ENCODE data around the gene PLP1. TPM values are rescaled to one million over a fixed set of nuclear protein-coding genes. Genes with fewer than 3 reads are reported as not detected.

The PLP1 gene
- total and polyA plus RNA-seq, 9 donors = 0.98 to 17.4 (median 5.5) TPM

- no peak for TF ChIP-seq EP300 (IDR thresholded peaks at IDR 0.05)
- no peak for TF ChIP-seq POLR2A (IDR thresholded peaks at IDR 0.05)
- no peak for TF ChIP-seq CTCF (IDR thresholded peaks at IDR 0.05)
- intact Hi-C loops (cut with DNase I) = loop anchor here in 1 of 4 donors (10.0 kb wide), 1 partner anchor 266 kb away; no protein-coding TSS in a partner anchor
- no peak overlapping the region for H3K27ac ChIP-seq
- WGBS, 3 donors = 72 to 74% (median 74%) methylated on average over 4 of the region's 4 CpGs
- H3K4me3 ChIP-seq = no peak overlapping the region
- DNase-seq = no peak
- no peaks in the 10 kb centered on the region for H3K27me3 ChIP-seq
- H3K9me3 ChIP-seq = no peaks in the 10 kb centered on the region
- H3K36me3 ChIP-seq = no peaks in the 10 kb centered on the region
- H3K4me1 ChIP-seq (ENCODE audit: insufficient read depth) = no peaks in the 10 kb centered on the region
These were observed 14.6 kb downstream of the PLP1 start for GRCh38 chrX:103791228-103791627.

- intact Hi-C loops (cut with DNase I) = loop anchor here in 1 of 4 donors (10.0 kb wide), 1 partner anchor 267 kb away; no protein-coding TSS in a partner anchor
- H3K4me3 ChIP-seq = no peak overlapping the region
- no peak for TF ChIP-seq EP300 (IDR thresholded peaks at IDR 0.05)
- no peak for TF ChIP-seq POLR2A (IDR thresholded peaks at IDR 0.05)
- TF ChIP-seq CTCF (IDR thresholded peaks at IDR 0.05) = no peak
- 58 to 71% (median 62%) methylated on average over 2 of the region's 2 CpGs for WGBS, 3 donors
- no peaks in the 10 kb centered on the region for H3K9me3 ChIP-seq
- DNase-seq = no peak
- no peaks in the 10 kb centered on the region for H3K4me1 ChIP-seq (ENCODE audit: insufficient read depth)
- H3K36me3 ChIP-seq = no peaks in the 10 kb centered on the region
- H3K27ac ChIP-seq = no peak overlapping the region
- no peaks in the 10 kb centered on the region for H3K27me3 ChIP-seq
These were observed 15.3 kb downstream of the PLP1 start for GRCh38 chrX:103791826-103792485.

GRCh38 chrX:103792916-103793544, 16.4 kb downstream of the PLP1 start:
- Histone ChIP-seq H3K4me1 (ENCODE audit: insufficient read depth) (no peaks in the 10 kb centered on the region), H3K36me3 (no peaks in the 10 kb centered on the region), H3K4me3 (no peak overlapping the region), H3K27ac (no peak overlapping the region), H3K9me3 (no peaks in the 10 kb centered on the region), H3K27me3 (no peaks in the 10 kb centered on the region)
- intact Hi-C loops (cut with DNase I) = loop anchor here in 1 of 4 donors (10.0 kb wide), 1 partner anchor 268 kb away; no protein-coding TSS in a partner anchor
- TF ChIP-seq CTCF (IDR thresholded peaks at IDR 0.05) = no peak
- no peak for TF ChIP-seq POLR2A (IDR thresholded peaks at IDR 0.05)
- WGBS, 3 donors = 68 to 73% (median 71%) methylated on average over 6 of the region's 6 CpGs
- DNase-seq = no peak

- Histone ChIP-seq H3K4me3 (no peak overlapping the region), H3K27me3 (no peaks in the 10 kb centered on the region), H3K36me3 (no peaks in the 10 kb centered on the region), H3K27ac (no peak overlapping the region), H3K4me1 (ENCODE audit: insufficient read depth) (no peaks in the 10 kb centered on the region), H3K9me3 (no peaks in the 10 kb centered on the region)
- WGBS, 3 donors = 40 to 60% (median 53%) methylated on average over 2 of the region's 2 CpGs
- intact Hi-C loops (cut with DNase I) = loop anchor here in 1 of 4 donors (10.0 kb wide), 1 partner anchor 269 kb away; no protein-coding TSS in a partner anchor
- DNase-seq = no peak
- TF ChIP-seq CTCF (IDR thresholded peaks at IDR 0.05) = no peak
- no peak for TF ChIP-seq POLR2A (IDR thresholded peaks at IDR 0.05)
- no peak for TF ChIP-seq EP300 (IDR thresholded peaks at IDR 0.05)
These were observed 16.9 kb downstream of the PLP1 start for GRCh38 chrX:103793545-103793940.
